ENCODE data around the gene KRT71. TPM values are rescaled to one million over a fixed set of nuclear protein-coding genes. Genes with fewer than 3 reads are reported as not detected.

KRT71 gene
- total RNA-seq, 1 donor, result not detected

GRCh38 chr12:52499806-52500560, 53.0 kb downstream of the KRT71 start:
- no peaks in the 10 kb centered on the region for H3K79me2 ChIP-seq (ENCODE audit: insufficient read depth, low read length)
- peak overlapping the region; percentile 82 for H3K27ac ChIP-seq (ENCODE audit: low read depth, low read length)
- H4K20me1 ChIP-seq (ENCODE audit: insufficient read depth, low read length), result no peaks in the 10 kb centered on the region
- peak overlapping the region; percentile 38 for H3K4me3 ChIP-seq (ENCODE audit: insufficient read depth, low read length)
- no peaks in the 10 kb centered on the region for H3K36me3 ChIP-seq (ENCODE audit: insufficient read depth, low read length)
- H2AFZ ChIP-seq (ENCODE audit: low read length), result no peak overlapping the region
- no peak for DNase-seq (ENCODE audit: insufficient read length, low spot score, missing footprints)
- peak overlapping the region; percentile 64 for H3K4me2 ChIP-seq (ENCODE audit: insufficient read depth, low read length)
- TF ChIP-seq, protein P1, sequence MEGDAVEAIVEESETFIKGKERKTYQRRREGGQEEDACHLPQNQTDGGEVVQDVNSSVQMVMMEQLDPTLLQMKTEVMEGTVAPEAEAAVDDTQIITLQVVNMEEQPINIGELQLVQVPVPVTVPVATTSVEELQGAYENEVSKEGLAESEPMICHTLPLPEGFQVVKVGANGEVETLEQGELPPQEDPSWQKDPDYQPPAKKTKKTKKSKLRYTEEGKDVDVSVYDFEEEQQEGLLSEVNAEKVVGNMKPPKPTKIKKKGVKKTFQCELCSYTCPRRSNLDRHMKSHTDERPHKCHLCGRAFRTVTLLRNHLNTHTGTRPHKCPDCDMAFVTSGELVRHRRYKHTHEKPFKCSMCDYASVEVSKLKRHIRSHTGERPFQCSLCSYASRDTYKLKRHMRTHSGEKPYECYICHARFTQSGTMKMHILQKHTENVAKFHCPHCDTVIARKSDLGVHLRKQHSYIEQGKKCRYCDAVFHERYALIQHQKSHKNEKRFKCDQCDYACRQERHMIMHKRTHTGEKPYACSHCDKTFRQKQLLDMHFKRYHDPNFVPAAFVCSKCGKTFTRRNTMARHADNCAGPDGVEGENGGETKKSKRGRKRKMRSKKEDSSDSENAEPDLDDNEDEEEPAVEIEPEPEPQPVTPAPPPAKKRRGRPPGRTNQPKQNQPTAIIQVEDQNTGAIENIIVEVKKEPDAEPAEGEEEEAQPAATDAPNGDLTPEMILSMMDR (IDR thresholded peaks at IDR 0.05; ENCODE audit: extremely low read depth, low read depth, low read length), result no peak
- H3K27me3 ChIP-seq (ENCODE audit: insufficient read depth, low read length), result no peaks in the 10 kb centered on the region
- H3K4me1 ChIP-seq (ENCODE audit: insufficient read depth, low read length), result peaks cover 55% of the 10 kb centered on the region
- no peaks in the 10 kb centered on the region for H3K9me3 ChIP-seq (ENCODE audit: low read depth, low read length)

GRCh38 chr12:52498946-52499345, 54.0 kb downstream of the KRT71 start:
- Histone ChIP-seq H3K79me2 (ENCODE audit: insufficient read depth, low read length) (no peaks in the 10 kb centered on the region), H3K36me3 (ENCODE audit: insufficient read depth, low read length) (no peaks in the 10 kb centered on the region), H3K27me3 (ENCODE audit: insufficient read depth, low read length) (no peaks in the 10 kb centered on the region), H3K4me1 (ENCODE audit: insufficient read depth, low read length) (peaks cover 65% of the 10 kb centered on the region), H2AFZ (ENCODE audit: low read length) (no peak overlapping the region), H4K20me1 (ENCODE audit: insufficient read depth, low read length) (no peaks in the 10 kb centered on the region), H3K27ac (ENCODE audit: low read depth, low read length) (peak overlapping the region; percentile 82), H3K4me2 (ENCODE audit: insufficient read depth, low read length) (no peak overlapping the region), H3K9me3 (ENCODE audit: low read depth, low read length) (no peaks in the 10 kb centered on the region), H3K4me3 (ENCODE audit: insufficient read depth, low read length) (no peak overlapping the region)
- TF ChIP-seq, protein P1 (IDR thresholded peaks at IDR 0.05; ENCODE audit: extremely low read depth, low read depth, low read length), result no peak
- DNase-seq (ENCODE audit: insufficient read length, low spot score, missing footprints), result no peak

DNA sequence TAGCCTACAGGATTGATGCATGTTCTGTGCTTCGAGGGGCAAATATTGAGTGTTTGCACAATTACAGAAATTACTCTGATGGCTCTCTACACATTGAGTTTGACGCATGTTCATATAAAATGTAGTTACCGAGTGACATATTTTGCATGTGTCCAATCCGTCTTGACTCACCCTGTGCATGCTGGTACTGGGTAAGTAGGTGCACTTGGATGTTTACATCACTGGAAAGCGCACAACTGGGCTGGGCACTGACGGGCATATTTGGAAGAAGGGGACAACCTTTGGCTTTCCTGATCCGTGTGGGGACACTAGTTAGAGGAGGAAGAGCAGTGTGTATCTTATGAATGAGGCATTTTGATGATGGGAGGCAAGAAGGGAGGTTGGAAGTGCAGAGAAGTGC, 55.0 kb downstream of the KRT71 start:
- TF ChIP-seq, protein P1 (IDR thresholded peaks at IDR 0.05; ENCODE audit: extremely low read depth, low read depth, low read length), result no peak
- Histone ChIP-seq H3K27ac (ENCODE audit: low read depth, low read length) (no peak overlapping the region), H3K9me3 (ENCODE audit: low read depth, low read length) (no peaks in the 10 kb centered on the region)

GRCh38 chr12:52496590-52497071, 56.3 kb downstream of the KRT71 start:
- no peaks in the 10 kb centered on the region for H3K79me2 ChIP-seq (ENCODE audit: insufficient read depth, low read length)
- no peak overlapping the region for H2AFZ ChIP-seq (ENCODE audit: low read length)
- peak; percentile 80 for DNase-seq (ENCODE audit: insufficient read length, low spot score, missing footprints)
- H3K36me3 ChIP-seq (ENCODE audit: insufficient read depth, low read length), result no peaks in the 10 kb centered on the region
- no peak overlapping the region for H3K4me3 ChIP-seq (ENCODE audit: insufficient read depth, low read length)
- peaks cover 66% of the 10 kb centered on the region for H3K4me1 ChIP-seq (ENCODE audit: insufficient read depth, low read length)
- peak overlapping the region; percentile 25 for H3K4me2 ChIP-seq (ENCODE audit: insufficient read depth, low read length)
- peaks cover 6% of the 10 kb centered on the region for H3K27me3 ChIP-seq (ENCODE audit: insufficient read depth, low read length)
- H4K20me1 ChIP-seq (ENCODE audit: insufficient read depth, low read length), result no peaks in the 10 kb centered on the region
- TF ChIP-seq, protein P1 (IDR thresholded peaks at IDR 0.05; ENCODE audit: extremely low read depth, low read depth, low read length), result no peak
- no peaks in the 10 kb centered on the region for H3K9me3 ChIP-seq (ENCODE audit: low read depth, low read length)
- H3K27ac ChIP-seq (ENCODE audit: low read depth, low read length), result peak overlapping the region; percentile 78

More for the DNA sequence above, 55.0 kb downstream of the KRT71 start:
- Histone ChIP-seq H2AFZ (ENCODE audit: low read length) (no peak overlapping the region), H3K27me3 (ENCODE audit: insufficient read depth, low read length) (no peaks in the 10 kb centered on the region), H3K4me1 (ENCODE audit: insufficient read depth, low read length) (peaks cover 69% of the 10 kb centered on the region), H3K79me2 (ENCODE audit: insufficient read depth, low read length) (no peaks in the 10 kb centered on the region), H3K4me3 (ENCODE audit: insufficient read depth, low read length) (no peak overlapping the region), H3K36me3 (ENCODE audit: insufficient read depth, low read length) (no peaks in the 10 kb centered on the region), H4K20me1 (ENCODE audit: insufficient read depth, low read length) (no peaks in the 10 kb centered on the region), H3K4me2 (ENCODE audit: insufficient read depth, low read length) (no peak overlapping the region)
- DNase-seq (ENCODE audit: insufficient read length, low spot score, missing footprints), result no peak
